ENCODE measurements around the gene SEMA6D.

SEMA6D gene

DNA sequence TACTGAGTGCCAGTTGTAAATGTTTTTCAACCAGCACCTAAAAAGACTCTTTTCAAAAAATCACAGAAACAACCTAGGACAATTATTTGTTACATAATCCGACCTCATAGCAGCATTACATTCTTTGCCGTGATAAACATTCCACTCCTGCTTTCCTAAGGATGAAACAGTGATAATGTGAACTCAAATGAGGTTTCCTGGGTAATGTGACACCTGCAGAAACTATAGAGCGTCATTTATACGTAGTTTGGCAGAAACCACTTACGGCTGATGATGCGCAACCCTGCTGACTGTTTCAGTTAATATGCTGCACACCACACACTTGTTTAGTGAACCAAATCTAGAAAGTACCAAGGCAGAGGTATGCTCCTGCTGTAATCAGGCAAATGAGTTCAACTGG lies 55.8 kb downstream of the SEMA6D start:
- Histone ChIP-seq H3K4me2 (ENCODE audit: low read depth, low read length) (no peak overlapping the region), H3K36me3 (replicated peaks; ENCODE audit: insufficient read depth, low read length) (no peaks in the 10 kb centered on the region), H3K27ac (ENCODE audit: low read length) (no peak overlapping the region), H4K20me1 (ENCODE audit: insufficient read depth, low read length) (no peaks in the 10 kb centered on the region), H2AFZ (ENCODE audit: low read length) (no peak overlapping the region), H3F3A (ENCODE audit: insufficient read depth, low read length) (no peaks in the 10 kb centered on the region), H3K9ac (ENCODE audit: low read length) (no peak overlapping the region), H3K9me2 (replicated peaks; ENCODE audit: insufficient read depth, low read length) (no peaks in the 10 kb centered on the region), H3K4me1 (ENCODE audit: low read length) (no peaks in the 10 kb centered on the region), H3K27me3 (replicated peaks; ENCODE audit: insufficient read depth, low read length) (no peaks in the 10 kb centered on the region), H3K79me2 (ENCODE audit: low read length) (no peaks in the 10 kb centered on the region), H3K4me3 (ENCODE audit: low read length) (no peak overlapping the region), H3K9me3 (replicated peaks; ENCODE audit: insufficient read depth, low read length) (no peaks in the 10 kb centered on the region)
- DNase-seq: no peak
- TF ChIP-seq, protein P1, sequence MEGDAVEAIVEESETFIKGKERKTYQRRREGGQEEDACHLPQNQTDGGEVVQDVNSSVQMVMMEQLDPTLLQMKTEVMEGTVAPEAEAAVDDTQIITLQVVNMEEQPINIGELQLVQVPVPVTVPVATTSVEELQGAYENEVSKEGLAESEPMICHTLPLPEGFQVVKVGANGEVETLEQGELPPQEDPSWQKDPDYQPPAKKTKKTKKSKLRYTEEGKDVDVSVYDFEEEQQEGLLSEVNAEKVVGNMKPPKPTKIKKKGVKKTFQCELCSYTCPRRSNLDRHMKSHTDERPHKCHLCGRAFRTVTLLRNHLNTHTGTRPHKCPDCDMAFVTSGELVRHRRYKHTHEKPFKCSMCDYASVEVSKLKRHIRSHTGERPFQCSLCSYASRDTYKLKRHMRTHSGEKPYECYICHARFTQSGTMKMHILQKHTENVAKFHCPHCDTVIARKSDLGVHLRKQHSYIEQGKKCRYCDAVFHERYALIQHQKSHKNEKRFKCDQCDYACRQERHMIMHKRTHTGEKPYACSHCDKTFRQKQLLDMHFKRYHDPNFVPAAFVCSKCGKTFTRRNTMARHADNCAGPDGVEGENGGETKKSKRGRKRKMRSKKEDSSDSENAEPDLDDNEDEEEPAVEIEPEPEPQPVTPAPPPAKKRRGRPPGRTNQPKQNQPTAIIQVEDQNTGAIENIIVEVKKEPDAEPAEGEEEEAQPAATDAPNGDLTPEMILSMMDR (IDR thresholded peaks at IDR 0.05; ENCODE audit: low read length): no peak
- no peak for TF ChIP-seq EZH2phosphoT487 (IDR thresholded peaks at IDR 0.05; ENCODE audit: low read length)
- TF ChIP-seq EZH2 (optimal IDR thresholded peaks at IDR 0.05; ENCODE audit: low read depth, low read length): no peak

DNA sequence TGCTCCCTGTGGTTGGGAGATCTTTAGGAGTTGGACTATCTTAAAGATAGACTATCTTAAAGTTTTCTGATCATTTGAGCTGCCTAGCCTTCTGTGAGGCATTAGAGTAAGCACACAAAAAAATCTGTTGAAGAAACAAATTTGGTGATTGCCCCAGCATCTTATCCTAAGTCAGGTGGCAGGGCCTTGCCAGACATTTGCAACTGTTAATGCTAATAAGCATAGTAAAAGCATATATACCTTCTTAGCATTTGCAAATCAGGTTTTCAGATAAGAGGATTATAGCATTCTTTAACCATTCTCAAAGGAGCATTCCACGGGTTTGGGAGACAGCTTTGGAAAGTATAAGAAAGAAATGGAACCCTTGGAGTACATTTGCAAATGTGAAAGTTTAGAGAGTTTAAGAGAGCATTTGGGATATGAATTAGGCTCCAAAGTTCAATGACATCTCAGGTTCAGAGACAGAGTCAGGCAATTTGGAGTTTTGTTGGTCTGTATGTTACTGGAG lies 61.0 kb downstream of the SEMA6D start:
- Histone ChIP-seq H3K27me3 (replicated peaks; ENCODE audit: insufficient read depth, low read length) (no peaks in the 10 kb centered on the region), H3K27ac (ENCODE audit: low read length) (no peak overlapping the region), H3K9me2 (replicated peaks; ENCODE audit: insufficient read depth, low read length) (no peaks in the 10 kb centered on the region), H3K79me2 (ENCODE audit: low read length) (no peaks in the 10 kb centered on the region), H3K4me3 (ENCODE audit: low read length) (no peak overlapping the region), H3K9me3 (replicated peaks; ENCODE audit: insufficient read depth, low read length) (no peaks in the 10 kb centered on the region), H3K4me2 (ENCODE audit: low read depth, low read length) (no peak overlapping the region), H4K20me1 (ENCODE audit: insufficient read depth, low read length) (no peaks in the 10 kb centered on the region), H3F3A (ENCODE audit: insufficient read depth, low read length) (no peaks in the 10 kb centered on the region), H2AFZ (ENCODE audit: low read length) (no peak overlapping the region), H3K9ac (ENCODE audit: low read length) (no peak overlapping the region), H3K4me1 (ENCODE audit: low read length) (no peaks in the 10 kb centered on the region), H3K36me3 (replicated peaks; ENCODE audit: insufficient read depth, low read length) (no peaks in the 10 kb centered on the region)
- TF ChIP-seq, protein P1 (IDR thresholded peaks at IDR 0.05; ENCODE audit: low read length): no peak
- no peak for TF ChIP-seq EZH2 (optimal IDR thresholded peaks at IDR 0.05; ENCODE audit: low read depth, low read length)
- no peak for DNase-seq

DNA sequence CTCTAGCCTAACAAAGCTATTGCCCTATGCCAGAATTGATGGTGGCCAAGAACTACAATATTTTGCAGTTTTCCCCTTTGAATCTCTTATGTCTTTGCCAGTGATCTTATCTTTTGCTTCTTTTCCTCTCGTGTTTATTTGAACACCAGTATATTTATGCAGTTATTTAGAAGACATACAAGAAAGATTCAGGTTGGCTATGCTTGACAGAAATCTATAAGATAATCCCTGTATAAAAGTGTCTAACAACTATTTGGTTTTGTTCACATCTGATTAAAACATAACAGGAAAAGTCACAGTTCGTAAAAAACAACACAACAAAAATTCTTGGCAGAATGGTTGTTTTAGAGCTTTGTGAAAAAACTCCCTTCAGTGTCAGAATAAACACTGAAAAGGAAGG lies 63.7 kb downstream of the SEMA6D start:
- Histone ChIP-seq H3F3A (ENCODE audit: insufficient read depth, low read length) (no peaks in the 10 kb centered on the region), H3K36me3 (replicated peaks; ENCODE audit: insufficient read depth, low read length) (no peaks in the 10 kb centered on the region), H3K4me1 (ENCODE audit: low read length) (no peaks in the 10 kb centered on the region), H3K27ac (ENCODE audit: low read length) (no peak overlapping the region), H3K4me3 (ENCODE audit: low read length) (no peak overlapping the region), H3K9me3 (replicated peaks; ENCODE audit: insufficient read depth, low read length) (no peaks in the 10 kb centered on the region), H4K20me1 (ENCODE audit: insufficient read depth, low read length) (no peaks in the 10 kb centered on the region), H3K27me3 (replicated peaks; ENCODE audit: insufficient read depth, low read length) (no peaks in the 10 kb centered on the region), H3K9ac (ENCODE audit: low read length) (no peak overlapping the region), H2AFZ (ENCODE audit: low read length) (no peak overlapping the region), H3K9me2 (replicated peaks; ENCODE audit: insufficient read depth, low read length) (no peaks in the 10 kb centered on the region), H3K4me2 (ENCODE audit: low read depth, low read length) (no peak overlapping the region), H3K79me2 (ENCODE audit: low read length) (no peaks in the 10 kb centered on the region)
- TF ChIP-seq, protein P1 (IDR thresholded peaks at IDR 0.05; ENCODE audit: low read length): no peak
- TF ChIP-seq EZH2 (optimal IDR thresholded peaks at IDR 0.05; ENCODE audit: low read depth, low read length) (no peak), EZH2phosphoT487 (IDR thresholded peaks at IDR 0.05; ENCODE audit: low read length) (no peak)
- DNase-seq: no peak

Data from MM.1S (cell line).